ENCODE data around the gene GTPBP2.
"Not testable (repeated sequence)": the region's sequence is repeated elsewhere in the genome, so short reads cannot be mapped to it uniquely, and the experiment has no call there.

Gene GTPBP2

GRCh38 chr6:43658161-43658560 lies 29.1 kb upstream of the GTPBP2 start:
- DNase-seq, result no peak

GRCh38 chr6:43657221-43657802 lies 28.2 kb upstream of the GTPBP2 start:
- DNase-seq, result no peak

- not testable (repeated sequence) for DNase-seq
Measured at GRCh38 chr6:43652822-43653221, 23.8 kb upstream of the GTPBP2 start.

- DNase-seq, result no peak
Measured at GRCh38 chr6:43648248-43648647, 19.2 kb upstream of the GTPBP2 start.

- DNase-seq, result no peak
Measured at GRCh38 chr6:43647613-43648012, 18.5 kb upstream of the GTPBP2 start.

- no peak for DNase-seq
Measured at GRCh38 chr6:43645613-43645964, 16.5 kb upstream of the GTPBP2 start.

GRCh38 chr6:43644940-43645612 lies 16.0 kb upstream of the GTPBP2 start, which contains the start of gene RSPH9:
Gene RSPH9, plus strand, starts transcription at chr6:43645036. Its CDS starts 63 bp downstream, at chr6:43645099.
- DNase-seq, result no peak

- no peak for DNase-seq
Measured at GRCh38 chr6:43639984-43640800, 11.1 kb upstream of the GTPBP2 start.

GRCh38 chr6:43636308-43636659 lies 7.2 kb upstream of the GTPBP2 start:
- no peak for DNase-seq

- DNase-seq, result peak; percentile 76
Measured at GRCh38 chr6:43635387-43636307, 6.6 kb upstream of the GTPBP2 start, which contains the start of gene MAD2L1BP. Gene MAD2L1BP, plus strand, starts transcription at chr6:43635840. Its CDS starts 36 bp downstream, at chr6:43635876.

GRCh38 chr6:43634702-43635303 lies 5.7 kb upstream of the GTPBP2 start:
- DNase-seq, result no peak

- DNase-seq, result not testable (repeated sequence)
Measured at GRCh38 chr6:43633002-43633401, 3.9 kb upstream of the GTPBP2 start.

GRCh38 chr6:43630980-43631619 lies 2.0 kb upstream of the GTPBP2 start:
- no peak for DNase-seq

- DNase-seq, result peak; percentile 94
Measured at GRCh38 chr6:43629505-43630300, 639 bp upstream of the GTPBP2 start.

- peak; percentile 42 for DNase-seq
Measured at GRCh38 chr6:43628393-43629103, 516 bp downstream of the GTPBP2 start.

GRCh38 chr6:43627008-43627825 lies 1.8 kb downstream of the GTPBP2 start:
- peak; percentile 91 for DNase-seq

- DNase-seq, result no peak
Measured at GRCh38 chr6:43625393-43625992, 3.6 kb downstream of the GTPBP2 start.

GRCh38 chr6:43624786-43625288 lies 4.2 kb downstream of the GTPBP2 start:
- no peak for DNase-seq

All from kidney glomerular epithelial cell (primary cell).